DND-41 (cell line): ENCODE results near the gene BMPR1A.

Experiments
- ATAC-seq: fragments of 200-7000 bp; cut with Tn5 transposase; 3 replicates; pipeline ENCODE4 v1.9.1; 2021; ENCODE audit warnings: low read depth; ENCODE audit not compliant: insufficient read depth
- DNase-seq: peaks from one replicate; pipeline ENCODE4 v3.0.0-alpha.2; 2020
- H2AFZ ChIP-seq: 2 replicates; pipeline ENCODE4 v1.6.0; 2012; ENCODE audit warnings: low read depth, low read length
- H3K27ac ChIP-seq: 2 replicates; pipeline ENCODE4 v1.5.1; 2012; ENCODE audit warnings: low read length, inconsistent platforms
- H3K27me3 ChIP-seq: fragments of 200-600 bp; sonication (generic); 2 replicates; pipeline ENCODE4 v1.6.0; 2012; ENCODE audit warnings: low read length, mild to moderate bottlenecking, inconsistent platforms; ENCODE audit not compliant: insufficient read depth, poor library complexity
- H3K36me3 ChIP-seq: 2 replicates; pipeline ENCODE4 v1.5.1; 2012; ENCODE audit warnings: low read length, inconsistent platforms; ENCODE audit not compliant: insufficient read depth
- H3K4me1 ChIP-seq: 2 replicates; pipeline ENCODE4 v1.5.1; 2012; ENCODE audit warnings: mild to moderate bottlenecking, low read length; ENCODE audit not compliant: insufficient read depth
- H3K4me2 ChIP-seq: 2 replicates; pipeline ENCODE4 v1.6.0; 2012; ENCODE audit warnings: mild to moderate bottlenecking, moderate library complexity, low read length, inconsistent platforms; ENCODE audit not compliant: insufficient read depth
- H3K4me3 ChIP-seq, 2 experiments: fragments of 200-600 bp in 1 of 2; shearing (Covaris generic) in 1 of 2; 2 replicates each; pipeline ENCODE4 v1.5.1; 2012 to 2016; ENCODE audit warnings: inconsistent platforms in 2 of 2, low read length in 2 of 2, mild to moderate bottlenecking in 2 of 2, low read depth in 1 of 2, moderate library complexity in 1 of 2
- H3K79me2 ChIP-seq: 2 replicates; pipeline ENCODE4 v1.6.0; 2012; ENCODE audit warnings: low read length, inconsistent platforms; ENCODE audit not compliant: insufficient read depth
- H3K9ac ChIP-seq: 2 replicates; pipeline ENCODE4 v1.6.0; 2012; ENCODE audit warnings: low read depth, mild to moderate bottlenecking, inconsistent platforms, low read length, moderate library complexity
- H3K9me3 ChIP-seq: 2 replicates; pipeline ENCODE4 v1.5.1; 2012; ENCODE audit warnings: low read length, moderate library complexity, mild to moderate bottlenecking, inconsistent platforms; ENCODE audit not compliant: insufficient read depth, severe bottlenecking
- H4K20me1 ChIP-seq: 2 replicates; pipeline ENCODE4 v1.6.0; 2012; ENCODE audit warnings: low read length; ENCODE audit not compliant: insufficient read depth
- CTCF ChIP-seq: IDR thresholded peaks from 2 replicates; pipeline ENCODE4 v1.5.1; 2012; ENCODE audit warnings: borderline replicate concordance, low read length, moderate library complexity, mild to moderate bottlenecking; ENCODE audit not compliant: poor library complexity, severe bottlenecking; ENCODE audit errors: extremely low read depth
- EZH2 ChIP-seq: IDR thresholded peaks from 3 replicates; pipeline ENCODE4 v1.6.1; 2012; ENCODE audit warnings: borderline replicate concordance, low read depth, mild to moderate bottlenecking, moderate library complexity, low read length, inconsistent platforms; ENCODE audit not compliant: severe bottlenecking

BMPR1A gene

GRCh38 chr10:86836044-86836443 lies 79.6 kb downstream of the BMPR1A start:
- ATAC-seq, result no peak
- H3K27me3 ChIP-seq, result no peaks in the 10 kb centered on the region
- H2AFZ ChIP-seq, result no peak overlapping the region
- no peak overlapping the region for H3K27ac ChIP-seq
- peaks cover 6% of the 10 kb centered on the region; the same call in 1 of the 2 replicates for H4K20me1 ChIP-seq
- H3K4me1 ChIP-seq, result no peaks in the 10 kb centered on the region
- H3K9me3 ChIP-seq, result no peaks in the 10 kb centered on the region
- TF ChIP-seq CTCF (no peak), EZH2 (no peak)
- no peak overlapping the region for H3K4me3 ChIP-seq
- H3K9ac ChIP-seq, result no peak overlapping the region
- no peak for DNase-seq
- 0 out of 2 replicates have a peak, but pooled peaks cover 5% of the 10 kb centered on the region for H3K36me3 ChIP-seq
- H3K79me2 ChIP-seq, result no peaks in the 10 kb centered on the region
- no peak overlapping the region for H3K4me2 ChIP-seq

GRCh38 chr10:86837663-86838062 lies 81.2 kb downstream of the BMPR1A start:
- Histone ChIP-seq H3K4me2 (no peak overlapping the region), H3K4me1 (no peaks in the 10 kb centered on the region), H3K9ac (no peak overlapping the region), H3K27ac (no peak overlapping the region), H2AFZ (no peak overlapping the region), H3K4me3 (no peak overlapping the region), H3K36me3 (0 out of 2 replicates have a peak, but pooled peaks cover 5% of the 10 kb centered on the region), H3K27me3 (no peaks in the 10 kb centered on the region), H4K20me1 (0 out of 2 replicates have a peak, but pooled peaks cover 2% of the 10 kb centered on the region), H3K79me2 (no peaks in the 10 kb centered on the region), H3K9me3 (no peaks in the 10 kb centered on the region)
- no peak for DNase-seq
- no peak for ATAC-seq
- no peak for TF ChIP-seq CTCF
- TF ChIP-seq EZH2, result no peak

- H3K9ac ChIP-seq, result no peak overlapping the region
- no peak for DNase-seq
- no peaks in the 10 kb centered on the region for H3K4me1 ChIP-seq
- H3K4me3 ChIP-seq, result no peak overlapping the region
- no peak overlapping the region for H3K4me2 ChIP-seq
- no peaks in the 10 kb centered on the region for H3K27me3 ChIP-seq
- no peak overlapping the region for H3K27ac ChIP-seq
- H3K36me3 ChIP-seq, result peaks cover 8% of the 10 kb centered on the region; the same call in 1 of the 2 replicates
- TF ChIP-seq CTCF, result no peak
- TF ChIP-seq EZH2, result no peak
- H2AFZ ChIP-seq, result no peak overlapping the region
- no peak for ATAC-seq
- H4K20me1 ChIP-seq, result 0 out of 2 replicates have a peak, but pooled peaks cover 2% of the 10 kb centered on the region
- H3K79me2 ChIP-seq, result no peaks in the 10 kb centered on the region
- no peaks in the 10 kb centered on the region for H3K9me3 ChIP-seq
These were observed 84.1 kb downstream of the BMPR1A start for GRCh38 chr10:86840498-86840897.

- ATAC-seq, result no peak
- TF ChIP-seq CTCF (no peak), EZH2 (no peak)
- no peak overlapping the region for H3K4me2 ChIP-seq
- peaks cover 3% of the 10 kb centered on the region; the same call in 1 of the 2 replicates for H3K36me3 ChIP-seq
- no peaks in the 10 kb centered on the region for H3K9me3 ChIP-seq
- H3K79me2 ChIP-seq, result no peaks in the 10 kb centered on the region
- H3K27me3 ChIP-seq, result no peaks in the 10 kb centered on the region
- H3K27ac ChIP-seq, result no peak overlapping the region
- H2AFZ ChIP-seq, result no peak overlapping the region
- no peak overlapping the region for H3K9ac ChIP-seq
- no peaks in the 10 kb centered on the region for H4K20me1 ChIP-seq
- H3K4me1 ChIP-seq, result no peaks in the 10 kb centered on the region
- H3K4me3 ChIP-seq, result no peak overlapping the region
- DNase-seq, result no peak
These were observed 89.7 kb downstream of the BMPR1A start for GRCh38 chr10:86846088-86846487.
